Putamen (tissue), 1 donor: ENCODE results near the gene RPTOR.
A peak's percentile ranks its signal among the peaks of the same experiment; 100 is the strongest.

Source experiments
- DNase-seq: peaks from one replicate; pipeline ENCODE4 v3.0.0-alpha.2; 2016; ENCODE audit warnings: low spot score

Gene RPTOR

GRCh38 chr17:80931421-80932265 lies 387.0 kb downstream of the RPTOR start:
- DNase-seq = no peak

DNA sequence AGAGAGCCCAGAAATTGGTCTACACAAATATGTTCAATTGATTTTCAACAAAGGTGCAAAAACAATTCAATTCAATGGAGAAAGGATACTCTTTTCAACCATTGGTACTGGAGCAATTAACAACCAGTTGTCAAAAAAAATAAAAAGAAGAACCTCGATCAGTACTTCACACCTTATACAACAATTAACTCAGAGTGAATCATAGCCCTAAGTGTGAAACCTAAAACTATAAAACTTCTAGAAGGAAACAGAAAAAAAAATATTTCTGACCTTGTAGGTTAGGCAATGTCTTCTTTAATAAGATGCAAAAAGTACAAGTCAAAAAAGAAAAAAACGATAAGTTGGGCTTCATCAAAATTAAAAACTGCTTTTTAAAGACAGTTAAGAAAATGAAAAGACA lies 390.9 kb downstream of the RPTOR start:
- no peak for DNase-seq

- DNase-seq = no peak
Observed at GRCh38 chr17:80936218-80936617, 391.6 kb downstream of the RPTOR start.

- DNase-seq = no peak
Observed at GRCh38 chr17:80936723-80937122, 392.1 kb downstream of the RPTOR start.

- DNase-seq = no peak
Observed at GRCh38 chr17:80937462-80938381, 393.1 kb downstream of the RPTOR start.

DNA sequence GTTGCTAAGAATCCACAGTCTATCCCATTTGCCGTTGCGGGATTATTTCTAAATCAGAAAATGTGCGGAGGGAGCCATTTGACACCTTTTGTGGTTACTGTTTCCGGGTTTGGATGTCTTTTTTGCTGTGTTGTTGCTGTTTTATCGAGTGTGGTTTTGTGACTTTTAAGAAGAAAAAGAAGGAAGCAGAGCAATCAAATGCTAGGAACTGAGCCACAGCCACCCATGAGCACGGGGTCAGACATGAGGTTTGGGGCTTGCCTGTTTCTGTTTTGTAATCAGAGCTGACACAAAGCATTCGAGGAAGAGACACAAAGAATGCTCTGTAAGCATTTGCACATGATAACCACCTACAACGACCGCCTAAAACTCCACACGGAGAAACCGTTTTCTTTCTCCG lies 393.9 kb downstream of the RPTOR start:
- no peak for DNase-seq

DNA sequence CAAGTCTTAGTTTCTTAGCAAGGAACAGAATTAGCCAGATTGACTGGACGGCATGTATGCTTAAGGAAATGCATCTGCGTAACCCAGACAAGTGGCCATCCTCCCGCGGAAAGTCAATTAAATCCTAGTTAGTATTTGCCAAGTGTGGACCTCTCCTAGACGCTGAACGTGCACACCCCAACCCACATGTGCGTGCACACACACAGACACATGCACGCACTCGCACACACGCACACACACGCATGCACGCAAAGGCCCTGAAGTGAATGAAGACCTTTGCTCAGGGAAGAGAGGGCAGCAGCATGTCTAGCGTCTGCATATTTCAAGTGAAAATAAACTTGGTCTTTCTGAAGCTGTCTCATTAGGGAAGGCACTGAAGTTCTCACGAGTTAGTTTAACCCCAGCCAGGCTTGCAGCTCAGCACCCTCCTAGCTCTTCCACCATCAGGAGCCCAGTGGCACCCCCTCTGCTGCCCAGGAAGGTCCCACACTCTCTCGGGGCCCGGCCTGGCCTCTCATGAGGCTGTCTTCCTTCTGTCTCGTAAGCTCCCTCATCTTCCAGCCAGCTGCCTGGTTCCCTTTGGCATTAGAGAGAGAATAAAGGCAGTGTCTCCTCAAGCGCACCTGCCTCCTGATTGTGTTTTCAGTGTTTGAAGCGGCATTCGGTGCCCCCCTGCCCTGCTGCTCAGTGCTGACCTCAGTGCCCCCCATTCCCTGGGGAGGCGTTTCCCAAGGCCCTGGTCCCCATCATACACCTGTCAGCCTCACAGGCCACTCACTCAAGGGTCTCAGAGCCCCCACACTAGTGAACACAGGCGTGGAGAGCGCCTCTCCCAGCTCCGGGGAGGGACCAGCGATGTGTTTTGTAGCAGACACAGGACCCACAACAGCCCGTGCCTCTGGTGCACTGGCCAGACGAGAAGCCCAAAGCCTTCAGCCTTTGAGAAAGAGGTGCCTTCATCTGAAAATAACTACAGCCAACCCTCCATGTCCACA lies 394.8 kb downstream of the RPTOR start:
- no peak for DNase-seq

DNA sequence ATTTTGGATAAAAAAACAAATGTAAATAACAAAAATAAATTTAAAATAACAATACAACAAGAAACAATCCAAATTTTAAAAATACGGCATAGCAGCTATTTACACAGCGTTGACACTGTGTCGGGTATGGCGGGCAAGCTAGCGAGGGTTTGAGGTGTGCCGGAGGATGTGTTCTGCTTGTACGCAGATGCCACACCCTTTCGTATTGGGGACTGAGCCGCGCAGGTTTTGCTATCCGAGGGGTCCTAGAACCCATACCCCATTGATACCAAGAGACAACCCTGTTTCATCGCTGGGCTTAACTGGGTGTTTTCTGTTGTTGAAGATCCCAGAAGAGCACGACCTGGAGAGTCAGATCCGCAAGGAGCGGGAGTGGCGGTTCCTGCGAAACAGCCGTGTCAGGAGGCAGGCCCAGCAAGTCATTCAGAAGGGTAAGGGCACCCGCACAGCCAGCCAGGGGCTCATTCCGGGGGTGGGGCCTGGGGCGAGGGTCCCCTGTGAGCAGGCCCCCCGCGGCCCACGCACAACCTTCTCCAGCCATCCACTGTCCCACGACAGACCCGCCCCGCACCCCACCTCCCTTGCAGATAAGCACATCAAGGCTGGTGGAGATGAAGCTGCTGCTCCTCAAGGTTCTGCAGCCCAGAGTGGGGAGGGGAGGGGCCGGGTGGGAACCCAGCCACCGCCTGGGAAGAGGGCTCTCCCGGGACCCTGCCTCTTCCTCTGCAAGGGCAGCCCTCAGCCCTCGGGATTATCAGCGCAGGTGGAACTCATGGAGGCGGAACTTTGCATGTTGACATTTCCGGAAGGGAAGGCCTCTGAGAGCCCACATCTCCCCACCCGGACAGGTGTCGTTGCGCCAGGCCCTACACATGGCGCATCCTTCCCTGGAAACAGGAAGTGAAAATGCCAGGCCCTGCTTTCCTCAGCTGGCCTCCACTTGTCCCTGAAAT lies 395.8 kb downstream of the RPTOR start:
- no peak for DNase-seq

GRCh38 chr17:80941171-80941570 lies 396.5 kb downstream of the RPTOR start:
- no peak for DNase-seq

DNA sequence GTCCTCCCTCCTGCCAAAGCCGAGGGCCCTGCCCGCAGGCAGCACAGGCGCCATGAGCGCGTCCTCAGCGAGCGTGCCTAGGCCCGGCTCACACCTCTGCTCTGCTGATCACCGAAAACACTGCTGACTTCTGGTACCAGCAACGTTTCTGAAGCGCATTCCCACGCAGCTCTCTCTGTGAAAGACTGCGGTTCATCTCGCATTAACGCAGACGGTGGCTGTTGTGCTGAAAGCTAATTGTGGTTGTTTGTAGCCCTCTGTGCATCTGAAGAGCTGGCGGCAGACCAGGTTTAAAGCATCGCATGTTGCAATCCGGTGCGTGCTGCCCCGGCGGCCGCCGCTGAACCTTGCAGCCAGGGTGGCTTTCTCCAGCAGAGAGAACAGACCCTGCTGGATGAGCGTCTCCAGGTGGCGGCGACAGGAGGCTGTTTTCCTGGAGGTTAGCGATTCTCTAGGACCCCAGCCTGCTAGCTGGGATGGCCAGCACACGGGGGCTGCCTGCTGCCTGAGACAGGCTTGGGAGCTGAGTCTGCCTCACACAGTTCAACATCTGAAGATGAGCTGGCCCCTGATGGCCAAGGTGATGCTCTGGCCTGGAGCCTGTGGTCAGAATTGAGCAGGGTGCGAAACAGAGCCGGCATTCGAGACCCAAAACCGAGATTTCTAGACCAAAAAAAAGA lies 397.2 kb downstream of the RPTOR start:
- no peak for DNase-seq

DNA sequence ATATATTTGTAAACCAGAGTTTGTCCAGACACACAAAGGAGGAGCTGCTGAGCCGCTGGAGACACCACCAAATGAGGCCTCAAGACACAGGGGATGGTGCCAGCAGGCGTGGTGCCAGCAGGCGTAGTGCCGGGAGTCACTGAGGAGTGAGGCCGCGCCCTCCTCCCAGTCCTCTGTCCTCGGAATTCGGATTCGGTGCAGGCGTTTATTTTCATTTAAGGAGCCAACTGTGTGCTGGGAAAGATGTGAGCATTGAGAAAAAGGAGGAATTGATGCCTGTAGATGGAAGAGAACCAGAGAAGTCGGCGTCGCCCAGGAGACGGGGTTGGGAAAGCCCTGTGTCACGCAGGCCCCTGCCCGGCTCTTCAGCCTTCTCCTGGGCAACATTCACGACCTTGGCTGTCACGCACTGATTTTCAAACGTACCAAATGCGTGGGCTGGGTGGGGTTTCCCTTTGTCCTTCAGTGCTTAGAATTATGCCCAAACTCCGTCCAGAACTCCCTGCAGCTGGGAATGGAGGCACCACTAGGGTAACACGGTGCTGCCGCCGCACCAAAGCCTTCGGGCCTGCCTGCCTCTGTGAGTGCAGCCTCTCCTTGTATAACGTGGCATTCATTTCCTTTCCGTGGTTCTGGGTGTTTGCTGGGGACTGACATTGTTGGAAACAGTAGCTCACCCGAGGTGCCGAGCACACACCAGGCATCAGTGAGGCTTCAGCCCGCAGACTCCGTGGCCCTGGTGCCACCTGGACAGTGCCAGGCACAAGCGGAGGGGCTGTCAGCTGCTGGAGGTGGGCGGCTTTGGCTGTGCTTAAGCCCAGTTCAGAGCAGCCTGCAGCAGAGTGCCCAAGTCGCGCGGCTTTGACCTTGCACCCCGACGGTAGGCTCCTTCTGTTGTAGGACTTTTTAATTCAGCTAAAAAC lies 398.0 kb downstream of the RPTOR start:
- peak; percentile 70 for DNase-seq

GRCh38 chr17:80943346-80944145 lies 398.9 kb downstream of the RPTOR start:
- no peak for DNase-seq

DNA sequence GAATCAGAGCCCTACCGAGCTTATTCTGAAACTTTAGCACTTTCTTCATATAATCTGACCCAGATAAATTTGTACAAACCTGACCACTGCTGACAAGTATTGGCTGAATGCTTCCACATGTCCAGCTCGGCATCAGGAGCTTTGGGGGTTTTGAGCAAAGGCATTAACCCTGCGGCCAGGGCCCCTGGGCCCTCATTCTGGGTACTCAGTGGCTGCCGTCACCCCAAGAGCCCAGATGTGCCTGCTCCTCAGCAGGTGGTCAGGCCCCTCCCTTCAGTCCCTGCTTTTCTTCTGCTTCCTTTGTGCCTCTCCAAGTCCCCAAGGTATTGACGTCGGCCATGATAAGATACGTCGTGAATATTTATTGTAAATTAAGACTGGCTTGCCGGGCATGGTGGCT lies 399.7 kb downstream of the RPTOR start:
- no peak for DNase-seq

GRCh38 chr17:80945736-80946135 lies 401.1 kb downstream of the RPTOR start:
- DNase-seq = no peak

- no peak for DNase-seq
Observed at GRCh38 chr17:80946449-80946848, 401.8 kb downstream of the RPTOR start.

DNA sequence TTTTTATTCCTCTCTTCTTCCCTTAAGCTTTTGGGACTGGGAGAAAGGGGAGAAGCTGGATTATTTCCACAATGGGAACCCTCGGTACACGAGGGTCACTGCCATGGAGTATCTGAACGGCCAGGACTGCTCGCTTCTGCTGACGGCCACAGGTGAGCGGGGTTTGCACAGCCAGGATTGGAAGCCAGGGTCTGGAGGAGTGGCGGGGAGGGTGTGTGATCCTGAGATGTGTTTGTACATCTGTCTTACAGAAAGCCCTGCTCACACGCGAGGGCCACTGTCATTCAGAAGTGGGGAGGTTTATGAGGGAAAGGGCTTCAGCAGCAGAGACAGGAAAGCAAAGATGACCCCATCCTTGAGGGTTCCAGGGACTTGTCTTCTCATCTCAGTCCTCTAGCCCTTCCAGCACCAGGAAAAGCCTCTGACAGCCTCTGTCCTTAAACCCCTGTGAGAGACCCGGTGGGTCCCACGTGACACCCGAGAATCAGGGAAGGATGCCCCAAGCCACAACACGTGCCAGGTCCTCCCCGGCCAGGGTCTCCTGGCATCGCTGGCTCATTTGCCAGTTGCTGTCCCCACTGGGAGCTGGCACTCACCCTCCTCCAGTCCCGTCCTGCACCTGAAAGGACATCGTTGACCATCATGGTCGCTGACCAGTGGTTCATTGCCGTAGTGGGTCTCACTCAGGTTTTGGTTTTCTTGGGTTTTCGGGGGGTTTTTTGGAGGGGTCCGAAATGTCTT lies 402.7 kb downstream of the RPTOR start:
- DNase-seq = no peak
